Kidney (tissue), 14 donors: ENCODE measurements around the gene PFDN6. TPM values are rescaled to one million over a fixed set of nuclear protein-coding genes. Genes with fewer than 3 reads are reported as not detected.

ENCODE experiments used
- DNase-seq, 5 donors: peaks; one replicate each; pipeline ENCODE4 v3.0.0-alpha.2; 2013 to 2020
- FAIRE-seq: peaks from 2 replicates; lab custom pipeline; 2012; peaks lifted over from hg19 to GRCh38; lab: Jason Lieb, UNC
- H3K27ac ChIP-seq, 2 donors: one replicate each; pipeline ENCODE4 v1.7.0; 2013; ENCODE audit warnings: low read depth in 2 of 2, low read length in 2 of 2, inconsistent platforms in 1 of 2
- H3K27me3 ChIP-seq: one replicate; pipeline ENCODE4 v1.7.1; 2013; ENCODE audit warnings: low read length, inconsistent platforms; ENCODE audit not compliant: control insufficient read depth, insufficient read depth
- H3K36me3 ChIP-seq, 3 donors: one replicate each; pipeline versions ENCODE4 v1.7.0 to v1.7.1; 2013; ENCODE audit warnings: low read length in 3 of 3, control low read depth in 1 of 3, inconsistent platforms in 1 of 3; ENCODE audit not compliant: insufficient read depth in 3 of 3, control insufficient read depth in 2 of 3
- H3K4me1 ChIP-seq, 3 donors: one replicate each; pipeline versions ENCODE4 v1.7.0 to v1.7.1; 2013; ENCODE audit warnings: low read length in 3 of 3, inconsistent platforms in 1 of 3, low read depth in 1 of 3; ENCODE audit not compliant: control insufficient read depth in 2 of 3, insufficient read depth in 2 of 3
- H3K4me3 ChIP-seq, 3 donors: one replicate each; pipeline versions ENCODE4 v1.7.0 to v1.8.1; 2013; ENCODE audit warnings: low read length in 3 of 3, control low read depth in 1 of 3, inconsistent platforms in 1 of 3
- H3K9ac ChIP-seq, 3 donors: one replicate each; pipeline versions ENCODE4 v1.7.0 to v1.7.1; 2013; ENCODE audit warnings: low read length in 3 of 3, control low read depth in 1 of 3, inconsistent platforms in 1 of 3
- H3K9me3 ChIP-seq, 3 donors: one replicate each; pipeline versions ENCODE4 v1.7.0 to v1.7.1; 2013; ENCODE audit warnings: low read length in 3 of 3, control low read depth in 1 of 3, inconsistent platforms in 1 of 3; ENCODE audit not compliant: control insufficient read depth in 2 of 3, insufficient read depth in 1 of 3
- CTCF ChIP-seq: IDR thresholded peaks from 3 replicates; pipeline ENCODE4 v1.5.1; 2012; ENCODE audit warnings: mild to moderate bottlenecking, moderate library complexity, borderline replicate concordance; ENCODE audit not compliant: insufficient read depth; ENCODE audit errors: extremely low read depth
- intact Hi-C: fragments of 100-400 bp; cut with DNase I; formaldehyde crosslinking; loops from one replicate; pipeline ENCODE4 v1.11.1; 2022
- polyA plus RNA-seq: library from polyadenylated mRNA; stranded (reverse); fragments of 350-450 nt; fragmentation: Illumina TruSeq; extraction: RNeasy Lipid Tissue Mini Kit (QIAGEN cat#74804); gene quantifications from one replicate; pipeline ENCODE4 v1.2.3, GENCODE V29; 2014; ENCODE audit warnings: low read depth, low replicate concordance; ENCODE audit not compliant: insufficient read depth
- total RNA-seq: library from RNA; stranded (reverse); fragmentation: NEBNext Ultra II Directional; extraction: Animal tissue kit (Norgen Biotek cat#: 25700); gene quantifications from one replicate; pipeline ENCODE4 v1.2.1, GENCODE V29; 2021
- donor health status: control.
- donor health status: control.
- donor health status: control.
- donor health status: control.
- donor health status: control.
- donor health status: DM: yes; HTN: yes; CAD: no.
- donor health status: Normal renal cell carcinoma (clear cell type).

Gene PFDN6
- total and polyA plus RNA-seq, 2 donors from 2014 or later = 46.8 to 159 TPM

GRCh38 chr6:33330736-33331135 is 41.3 kb downstream of the PFDN6 start:
- DNase-seq (no peak), FAIRE-seq (no peak)
- intact Hi-C loops = no loop called here
- Histone ChIP-seq H3K27ac (no peak overlapping the region), H3K9me3 (no peaks in the 10 kb centered on the region), H3K9ac (no peak overlapping the region), H3K36me3 (no peaks in the 10 kb centered on the region), H3K4me3 (no peak overlapping the region), H3K27me3 (no peaks in the 10 kb centered on the region), H3K4me1 (no peaks in the 10 kb centered on the region)
- no peak for TF ChIP-seq CTCF

- intact Hi-C loops = no loop called here
- no peak for FAIRE-seq
Measured at GRCh38 chr6:33333666-33334065, 44.3 kb downstream of the PFDN6 start.

GRCh38 chr6:33335916-33336315 is 46.5 kb downstream of the PFDN6 start:
- FAIRE-seq = no peak
- Histone ChIP-seq H3K9ac (no peak overlapping the region), H3K27me3 (no peaks in the 10 kb centered on the region), H3K9me3 (no peaks in the 10 kb centered on the region), H3K36me3 (no peaks in the 10 kb centered on the region), H3K27ac (no peak overlapping the region), H3K4me3 (no peak overlapping the region), H3K4me1 (no peaks in the 10 kb centered on the region)
- TF ChIP-seq CTCF = no peak
- no peak for DNase-seq
- intact Hi-C loops = no loop called here

More at GRCh38 chr6:33333666-33334065, 44.3 kb downstream of the PFDN6 start:
- Histone ChIP-seq H3K9me3 (no peaks in the 10 kb centered on the region), H3K9ac (no peak overlapping the region), H3K27me3 (no peaks in the 10 kb centered on the region), H3K36me3 (no peaks in the 10 kb centered on the region), H3K4me3 (no peak overlapping the region), H3K4me1 (no peaks in the 10 kb centered on the region), H3K27ac (no peak overlapping the region)
- DNase-seq = no peak
- no peak for TF ChIP-seq CTCF

DNA sequence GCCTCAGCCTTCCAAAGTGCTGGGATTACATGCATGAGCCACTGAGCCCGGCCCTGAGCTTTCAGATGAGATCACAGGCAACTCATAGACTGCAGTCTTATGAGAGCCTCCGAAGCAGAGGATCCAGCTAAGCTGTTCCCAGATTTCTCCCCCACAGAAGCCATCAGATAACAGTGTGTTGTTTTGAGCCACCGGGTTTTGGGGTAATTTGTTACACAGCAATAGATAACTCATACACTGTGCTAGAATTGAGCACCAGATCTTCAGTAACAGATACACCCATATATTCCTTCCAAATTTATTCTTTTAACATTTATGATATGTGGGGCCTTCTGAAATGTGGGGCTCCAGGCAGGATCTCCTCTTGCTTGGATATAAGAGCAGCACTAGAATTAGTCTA is 47.1 kb downstream of the PFDN6 start:
- H3K36me3 ChIP-seq = no peaks in the 10 kb centered on the region
- no peaks in the 10 kb centered on the region for H3K9me3 ChIP-seq
- no peak for TF ChIP-seq CTCF
- no peak overlapping the region for H3K9ac ChIP-seq
- H3K27ac ChIP-seq = no peak overlapping the region
- H3K27me3 ChIP-seq = no peaks in the 10 kb centered on the region
- intact Hi-C loops = no loop called here
- no peak for FAIRE-seq
- H3K4me3 ChIP-seq = no peak overlapping the region
- no peaks in the 10 kb centered on the region for H3K4me1 ChIP-seq
- DNase-seq = no peak
